GM19468 (cell line): ENCODE data around the gene REEP6.

Experiments used
- ATAC-seq: cut with Tn5 transposase; IDR thresholded peaks from one replicate; pipeline ENCODE4 v1.9.1; 2021; ENCODE audit warnings: mild to moderate bottlenecking, moderate library complexity, moderate number of reproducible peaks; ENCODE audit not compliant: unreplicated experiment; ENCODE audit errors: extremely low read depth

The REEP6 gene

DNA sequence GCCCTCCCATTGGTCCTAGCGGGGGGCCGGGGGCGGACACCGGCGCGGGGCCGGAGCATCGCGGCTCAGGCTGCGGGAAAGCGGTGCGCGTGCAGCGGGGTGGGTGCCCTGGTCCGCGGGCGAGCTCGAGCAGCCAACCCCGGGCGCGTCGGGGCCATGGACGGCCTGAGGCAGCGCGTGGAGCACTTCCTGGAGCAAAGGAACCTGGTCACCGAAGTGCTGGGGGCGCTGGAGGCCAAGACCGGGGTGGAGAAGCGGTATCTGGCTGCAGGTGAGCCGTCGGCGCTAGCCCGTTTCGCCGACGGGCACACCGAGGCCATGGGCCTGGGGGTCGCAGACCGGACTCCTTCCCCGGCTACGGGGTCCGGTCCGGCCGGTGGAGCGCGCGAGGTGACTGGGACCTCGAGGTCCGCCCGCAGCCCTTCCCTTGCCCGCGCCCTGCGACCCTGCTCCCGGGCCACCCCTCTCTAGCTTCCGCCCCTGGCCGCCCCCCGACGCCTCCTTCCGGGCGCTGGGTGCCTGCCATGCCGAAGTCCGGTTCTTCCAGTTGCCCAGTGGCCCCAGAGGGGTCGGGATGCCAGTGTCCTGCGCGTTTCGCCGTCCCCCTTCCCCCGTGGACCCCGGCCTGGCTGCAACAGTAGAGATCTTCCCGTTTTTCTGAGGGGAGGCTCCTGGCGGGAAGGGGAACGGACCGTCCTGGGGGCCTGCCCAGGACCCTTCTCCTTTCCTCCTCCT, at the start of gene REEP6:
TSS of gene REEP6 (plus strand) at position 68 of the 735 bp plus-strand sequence. CDS start at position 157, 89 bp downstream.
- no peak for ATAC-seq

GRCh38 chr19:1441677-1442438, 49.1 kb upstream of the REEP6 start:
- no peak for ATAC-seq

GRCh38 chr19:1445185-1445931, 45.6 kb upstream of the REEP6 start:
- ATAC-seq: no peak

DNA sequence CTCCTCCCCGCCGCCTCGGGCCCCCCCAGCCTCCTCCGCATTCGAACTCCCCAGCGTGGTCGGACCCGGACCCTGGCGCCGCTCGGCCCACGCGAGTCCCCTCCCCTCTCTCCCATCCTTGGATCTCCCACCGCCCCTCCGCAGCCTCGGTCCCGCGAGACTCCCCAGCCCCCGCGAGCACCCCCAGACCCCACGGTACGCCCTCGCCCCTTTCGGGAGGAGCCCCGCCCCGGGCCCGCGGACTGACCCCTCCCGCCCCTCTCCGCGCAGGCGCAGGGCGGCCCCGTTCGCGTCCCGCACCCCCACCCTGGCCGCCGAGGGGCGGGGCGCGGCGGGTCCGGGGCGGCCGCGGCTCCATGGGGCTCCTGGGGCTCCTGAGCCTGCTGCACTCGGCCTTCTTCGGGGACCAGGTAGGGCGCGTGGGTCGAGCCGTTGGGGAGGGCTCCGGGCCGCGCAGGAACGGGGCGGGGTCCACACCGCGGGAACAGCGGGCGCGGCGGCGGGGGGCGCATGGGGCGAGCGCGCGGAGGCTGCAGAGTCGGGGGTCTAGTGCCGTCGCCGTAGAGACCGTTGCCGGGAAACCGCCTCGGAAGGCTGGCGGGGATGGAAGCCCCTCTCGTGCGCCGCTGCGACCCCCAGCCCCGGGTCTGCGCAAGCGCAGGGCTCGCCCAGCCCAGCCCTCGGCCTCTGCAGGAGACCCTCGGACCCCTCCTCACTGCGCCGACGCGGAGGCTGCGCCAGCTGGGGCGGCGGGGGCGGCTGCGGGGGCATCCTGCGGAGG, 44.9 kb upstream of the REEP6 start:
- no peak for ATAC-seq

DNA sequence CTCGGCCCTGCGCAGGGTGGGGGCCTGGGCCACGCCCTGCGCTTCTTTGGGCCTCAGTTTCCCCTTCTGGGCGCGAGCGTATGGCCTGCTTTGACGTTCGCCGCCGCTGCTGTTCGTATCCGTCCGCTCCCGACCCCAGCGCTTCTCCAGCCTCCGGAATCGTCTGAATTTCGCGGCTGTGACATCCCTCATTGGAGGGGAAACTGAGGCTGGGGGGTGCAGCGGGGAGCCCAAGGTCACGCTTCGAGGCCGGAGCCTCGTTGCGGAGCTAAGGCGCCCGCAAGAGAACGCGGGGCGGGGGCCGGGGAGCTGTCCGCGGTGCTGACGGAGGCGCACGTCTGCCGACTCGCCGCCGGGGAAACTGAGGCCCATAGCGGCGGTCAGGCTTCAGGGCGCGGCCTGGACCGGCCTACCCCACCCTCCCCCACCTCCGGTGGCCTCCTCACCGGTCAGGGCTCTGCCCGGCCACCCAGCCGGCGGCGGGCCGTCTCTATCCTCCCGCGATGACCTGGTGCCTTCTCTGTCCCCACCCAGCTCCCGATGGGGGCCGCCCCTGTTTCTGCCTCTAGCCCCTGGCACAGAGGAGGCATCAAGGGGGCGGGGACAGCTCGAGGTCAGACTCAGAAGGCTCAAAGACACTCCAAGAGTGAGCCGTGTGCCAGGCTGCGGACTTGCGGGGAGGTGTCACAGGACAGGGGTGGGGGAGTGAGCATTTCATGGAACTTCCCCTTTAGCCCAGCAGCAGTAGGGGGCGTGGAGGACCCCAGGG, 44.1 kb upstream of the REEP6 start:
- no peak for ATAC-seq

- ATAC-seq: no peak
Observed at GRCh38 chr19:1447504-1447903, 43.5 kb upstream of the REEP6 start.

DNA sequence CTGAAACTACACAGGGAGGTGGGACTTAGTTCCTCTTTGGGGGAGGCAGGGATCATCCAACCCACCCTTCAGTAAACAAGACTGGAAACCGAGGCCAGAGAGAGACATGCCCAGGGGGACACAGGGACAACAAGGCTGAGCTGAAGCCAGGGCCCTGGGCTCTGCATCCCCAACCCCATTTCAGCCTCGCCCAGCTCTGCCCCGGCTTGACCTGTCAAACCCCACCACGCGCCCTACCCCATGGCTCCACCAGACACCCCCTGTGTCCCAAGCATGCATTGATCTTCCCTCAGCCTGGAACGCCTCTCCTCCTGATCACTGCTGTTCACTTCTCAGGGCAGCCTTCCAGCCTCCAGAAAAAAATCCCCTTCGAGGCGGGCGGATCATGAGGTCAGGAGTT, 43.0 kb upstream of the REEP6 start:
- no peak for ATAC-seq

- no peak for ATAC-seq
Observed at GRCh38 chr19:1449467-1450442, 41.2 kb upstream of the REEP6 start, which contains the start of gene APC2. TSS of gene APC2 (plus strand) at chr19:1450121. CDS start at chr19:1453002, 2,881 bp downstream.

GRCh38 chr19:1450735-1451731, 39.9 kb upstream of the REEP6 start:
- no peak for ATAC-seq

GRCh38 chr19:1451916-1452801, 38.8 kb upstream of the REEP6 start:
- no peak for ATAC-seq

DNA sequence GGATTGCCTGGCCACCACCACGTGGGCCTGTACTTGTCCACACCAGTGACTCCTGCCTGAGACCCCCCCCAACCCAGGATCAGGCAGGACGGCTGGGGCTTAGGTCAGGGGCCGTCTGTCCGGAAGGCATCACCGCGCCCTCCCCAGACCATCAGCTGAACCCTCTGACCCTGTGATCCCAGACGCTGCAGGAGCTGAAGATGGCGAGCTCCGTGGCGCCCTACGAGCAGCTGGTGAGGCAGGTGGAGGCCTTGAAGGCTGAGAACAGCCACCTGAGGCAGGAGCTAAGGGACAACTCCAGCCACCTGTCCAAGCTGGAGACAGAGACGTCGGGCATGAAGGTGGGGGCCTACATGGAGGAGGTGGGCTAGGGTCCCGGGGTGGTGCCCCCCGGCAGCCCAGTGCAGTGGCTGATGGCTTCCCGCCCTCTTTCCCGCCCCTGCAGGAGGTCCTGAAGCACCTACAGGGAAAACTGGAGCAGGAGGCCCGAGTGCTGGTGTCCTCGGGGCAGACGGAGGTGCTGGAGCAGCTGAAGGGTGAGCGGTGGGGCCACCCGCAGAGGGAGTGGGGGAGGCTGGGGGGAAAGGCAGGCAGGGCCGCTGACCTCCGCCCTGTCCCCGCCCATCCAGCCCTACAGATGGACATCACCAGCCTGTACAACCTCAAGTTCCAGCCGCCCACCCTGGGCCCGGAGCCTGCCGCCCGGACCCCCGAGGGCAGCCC, 38.0 kb upstream of the REEP6 start:
- ATAC-seq: no peak

DNA sequence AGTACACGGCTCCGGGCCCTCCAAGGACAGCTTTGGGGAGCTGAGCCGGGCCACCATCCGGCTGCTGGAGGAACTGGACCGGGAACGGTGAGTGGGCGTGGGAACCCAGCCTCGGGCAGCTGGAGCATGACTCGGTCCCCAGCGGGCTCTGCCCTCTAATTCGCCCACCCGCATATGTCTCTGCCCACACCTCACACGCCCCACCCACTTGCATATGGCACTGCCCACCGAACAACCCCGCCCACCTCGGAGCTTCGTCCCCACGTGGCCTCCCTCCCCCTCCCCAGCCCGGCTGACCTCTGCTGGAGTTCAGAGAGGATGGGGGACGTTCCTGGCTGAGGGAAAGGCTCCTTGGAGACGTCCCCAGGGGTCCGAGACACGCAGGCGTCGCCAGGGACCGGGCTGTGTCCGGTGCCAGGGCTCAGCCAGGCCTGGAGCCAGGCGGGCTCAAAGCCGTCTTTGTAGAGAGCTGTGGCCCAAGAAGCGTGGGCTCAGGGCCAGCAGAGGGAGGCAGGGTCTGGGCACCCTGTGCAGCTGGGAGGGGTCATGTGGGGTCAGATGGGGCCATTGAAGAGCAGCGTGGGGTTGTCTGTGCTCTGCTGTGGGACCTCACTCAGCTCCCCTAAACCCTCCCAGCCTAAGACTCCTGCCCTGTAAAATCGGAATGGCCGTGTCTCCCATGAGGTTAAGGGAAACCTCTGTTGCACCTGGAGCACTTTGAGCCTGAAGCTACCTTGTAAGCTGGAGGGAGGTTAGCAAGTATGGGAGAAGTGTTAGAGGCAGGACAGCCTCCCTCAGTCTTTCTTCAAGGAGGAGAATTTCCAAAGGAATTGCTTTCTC, 37.2 kb upstream of the REEP6 start:
- ATAC-seq: no peak

DNA sequence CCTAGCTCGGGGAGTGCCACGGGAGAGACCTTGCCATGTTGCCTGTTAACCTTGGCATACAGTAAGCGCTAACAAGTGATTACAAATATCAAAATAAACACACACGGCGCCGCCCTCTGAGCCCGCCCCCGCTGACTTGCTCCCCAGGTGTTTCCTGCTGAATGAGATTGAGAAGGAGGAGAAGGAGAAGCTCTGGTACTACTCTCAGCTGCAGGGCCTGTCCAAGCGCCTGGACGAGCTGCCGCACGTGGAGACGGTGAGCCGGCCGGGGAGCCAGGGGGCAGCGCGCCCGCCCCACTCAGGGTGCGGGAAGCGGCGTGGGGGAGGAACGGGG, 36.0 kb upstream of the REEP6 start:
- ATAC-seq: no peak

- no peak for ATAC-seq
Observed at GRCh38 chr19:1455336-1456120, 35.5 kb upstream of the REEP6 start.
